ENCODE measurements around the gene TAP2.

DNA sequence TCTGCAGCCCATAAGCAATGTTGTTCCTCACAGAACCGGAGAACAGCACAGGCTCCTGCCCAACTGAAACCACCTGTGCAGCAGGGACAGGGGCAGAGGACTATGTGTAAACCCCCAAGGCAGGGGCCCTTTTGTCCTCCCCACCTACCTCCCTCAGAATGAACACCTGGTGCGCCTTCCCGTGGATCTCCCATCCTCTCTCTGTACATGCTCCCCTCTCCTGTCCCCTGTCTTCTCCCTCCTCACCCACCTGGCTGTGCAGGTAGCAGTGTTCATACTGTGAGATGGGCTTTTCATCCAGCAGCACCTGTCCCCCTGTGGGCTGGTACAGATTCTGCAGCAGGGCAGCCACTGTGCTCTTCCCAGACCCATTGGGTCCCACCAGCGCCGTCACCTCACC, 8.5 kb downstream of the TAP2 start:
- TF ChIP-seq, protein P1, sequence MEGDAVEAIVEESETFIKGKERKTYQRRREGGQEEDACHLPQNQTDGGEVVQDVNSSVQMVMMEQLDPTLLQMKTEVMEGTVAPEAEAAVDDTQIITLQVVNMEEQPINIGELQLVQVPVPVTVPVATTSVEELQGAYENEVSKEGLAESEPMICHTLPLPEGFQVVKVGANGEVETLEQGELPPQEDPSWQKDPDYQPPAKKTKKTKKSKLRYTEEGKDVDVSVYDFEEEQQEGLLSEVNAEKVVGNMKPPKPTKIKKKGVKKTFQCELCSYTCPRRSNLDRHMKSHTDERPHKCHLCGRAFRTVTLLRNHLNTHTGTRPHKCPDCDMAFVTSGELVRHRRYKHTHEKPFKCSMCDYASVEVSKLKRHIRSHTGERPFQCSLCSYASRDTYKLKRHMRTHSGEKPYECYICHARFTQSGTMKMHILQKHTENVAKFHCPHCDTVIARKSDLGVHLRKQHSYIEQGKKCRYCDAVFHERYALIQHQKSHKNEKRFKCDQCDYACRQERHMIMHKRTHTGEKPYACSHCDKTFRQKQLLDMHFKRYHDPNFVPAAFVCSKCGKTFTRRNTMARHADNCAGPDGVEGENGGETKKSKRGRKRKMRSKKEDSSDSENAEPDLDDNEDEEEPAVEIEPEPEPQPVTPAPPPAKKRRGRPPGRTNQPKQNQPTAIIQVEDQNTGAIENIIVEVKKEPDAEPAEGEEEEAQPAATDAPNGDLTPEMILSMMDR (IDR thresholded peaks at IDR 0.05; ENCODE audit: insufficient read depth, low read length, poor library complexity, severe bottlenecking), result no peak
- TF ChIP-seq EZH2phosphoT487 (conservative IDR thresholded peaks at IDR 0.05; ENCODE audit: low read length), result no peak

Data from SU-DHL-6 (cell line).